ENCODE data around the gene RAB10. TPM values are rescaled to one million over a fixed set of nuclear protein-coding genes. Genes with fewer than 3 reads are reported as not detected.

RAB10 gene
- total and polyA plus RNA-seq, 2 experiments from 2014 or later: 86.7 to 151 TPM

- TF ChIP-seq EZH2phosphoT487 (IDR thresholded peaks at IDR 0.05; ENCODE audit: insufficient read depth, low read depth) (no peak), EZH2 (IDR thresholded peaks at IDR 0.05; ENCODE audit: insufficient read depth, poor library complexity, severe bottlenecking) (no peak)
- Histone ChIP-seq H2AFZ (peak overlapping the region; percentile 94), H3F3A (ENCODE audit: insufficient read depth) (no peaks in the 10 kb centered on the region), H3K4me2 (ENCODE audit: unreplicated experiment) (peak overlapping the region; percentile 86), H3K4me1 (ENCODE audit: insufficient read depth) (0 out of 2 replicates have a peak, but pooled peaks cover 2% of the 10 kb centered on the region), H4K20me1 (ENCODE audit: insufficient read depth) (no peaks in the 10 kb centered on the region), H3K9me3 (ENCODE audit: low read depth) (no peaks in the 10 kb centered on the region), H3K36me3 (ENCODE audit: low read depth) (0 out of 2 replicates have a peak, but pooled peaks cover 4% of the 10 kb centered on the region), H3K79me2 (ENCODE audit: insufficient read depth) (no peaks in the 10 kb centered on the region), H3K27me3 (replicated peaks; ENCODE audit: insufficient read depth) (no peaks in the 10 kb centered on the region), H3K4me3 (peak overlapping the region; percentile 91), H3K27ac (no peak overlapping the region), H3K9ac (peak overlapping the region; percentile 90), H3K9me2 (ENCODE audit: insufficient read depth) (no peaks in the 10 kb centered on the region)
- 78 to 79% methylated on average over 15 to 16 of the region's 16 CpGs for WGBS, 2 experiments (ENCODE audit: low coverage in 1 of 2, low lambda C conversion rate in 2 of 2, missing lambda C conversion rate in 2 of 2)
- in situ Hi-C loops (cut with MboI): no loop called here
- no peak for DNase-seq
Observed at GRCh38 chr2:26185954-26186770, 152.3 kb downstream of the RAB10 start.

Small RNA genes lying within 50 kb of the gene (small RNA-seq; reads per million reads assigned to genes)
- not detected for gene RNU6-942P (ENCODE audit: low read depth, low replicate concordance)
- gene UQCRHP2 (ENCODE audit: low read depth, low replicate concordance): not detected

Other genes starting within 250 kb of the RAB10 start
- gene ASXL2, start 155.6 kb upstream of the RAB10 start, total RNA-seq (2014; rRNA removed; shearing (Covaris generic)): 7.0 and 9.5 TPM in 2 replicates
- gene ASXL2, start 155.6 kb upstream of the RAB10 start, polyA plus RNA-seq (2016; fragmentation: Nextera tagmentation; extraction: Ambion mirVana): 4.5 and 4.9 TPM in 2 replicates
- 7.2 and 18.2 TPM in 2 replicates for gene KIF3C, start 51.6 kb upstream of the RAB10 start, total RNA-seq (2014; rRNA removed; shearing (Covaris generic))
- gene KIF3C, start 51.6 kb upstream of the RAB10 start, polyA plus RNA-seq (2016; fragmentation: Nextera tagmentation; extraction: Ambion mirVana): 7.0 and 7.5 TPM in 2 replicates
- gene GAREM2, start 139.0 kb downstream of the RAB10 start, total RNA-seq (2014; rRNA removed; shearing (Covaris generic)): 1.8 and 2.5 TPM in 2 replicates
- 5.9 TPM in 2 replicates for gene GAREM2, start 139.0 kb downstream of the RAB10 start, polyA plus RNA-seq (2016; fragmentation: Nextera tagmentation; extraction: Ambion mirVana)
- gene HADHA, start 210.5 kb downstream of the RAB10 start, total RNA-seq (2014; rRNA removed; shearing (Covaris generic)): 106 and 121 TPM in 2 replicates
- gene HADHA, start 210.5 kb downstream of the RAB10 start, polyA plus RNA-seq (2016; fragmentation: Nextera tagmentation; extraction: Ambion mirVana): 122 and 125 TPM in 2 replicates
- gene HADHB, start 210.9 kb downstream of the RAB10 start, total RNA-seq (2014; rRNA removed; shearing (Covaris generic)): 93.3 and 99.2 TPM in 2 replicates
- 139 and 140 TPM in 2 replicates for gene HADHB, start 210.9 kb downstream of the RAB10 start, polyA plus RNA-seq (2016; fragmentation: Nextera tagmentation; extraction: Ambion mirVana)